SK-N-DZ (cell line): ENCODE measurements around the gene TNFRSF14.
A peak's percentile ranks its signal among the peaks of the same experiment; 100 is the strongest.
"Not testable (repeated sequence)": the region's sequence is repeated elsewhere in the genome, so short reads cannot be mapped to it uniquely, and the experiment has no call there.

Experiments used
- DNase-seq: peaks from one replicate; pipeline ENCODE4 v3.0.0-alpha.2; 2015; ENCODE audit warnings: low spot score

Gene TNFRSF14

GRCh38 chr1:2538376-2538775 lies 17.8 kb upstream of the TNFRSF14 start:
- no peak for DNase-seq

DNA sequence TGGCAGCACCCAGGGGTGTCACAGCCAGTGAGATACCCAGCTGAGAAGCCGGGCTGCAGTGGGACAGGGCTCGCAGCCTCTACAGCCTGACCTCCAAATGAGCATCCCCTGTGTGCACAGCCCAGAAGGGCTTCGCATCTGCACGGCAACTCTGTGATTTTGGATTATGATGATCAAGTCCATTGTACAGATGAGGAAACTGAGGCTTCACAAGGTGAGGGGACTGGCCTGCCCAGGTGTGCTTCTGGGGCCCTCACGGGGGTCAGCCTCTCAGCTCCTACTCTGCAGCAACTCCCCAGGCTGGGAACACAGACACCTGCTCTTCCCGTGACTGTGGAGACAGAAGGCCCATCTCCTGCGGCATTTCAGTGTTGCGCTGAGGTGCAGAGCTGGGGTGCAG lies 17.3 kb upstream of the TNFRSF14 start:
- no peak for DNase-seq

GRCh38 chr1:2539312-2539907 lies 16.8 kb upstream of the TNFRSF14 start:
- DNase-seq, result no peak

DNA sequence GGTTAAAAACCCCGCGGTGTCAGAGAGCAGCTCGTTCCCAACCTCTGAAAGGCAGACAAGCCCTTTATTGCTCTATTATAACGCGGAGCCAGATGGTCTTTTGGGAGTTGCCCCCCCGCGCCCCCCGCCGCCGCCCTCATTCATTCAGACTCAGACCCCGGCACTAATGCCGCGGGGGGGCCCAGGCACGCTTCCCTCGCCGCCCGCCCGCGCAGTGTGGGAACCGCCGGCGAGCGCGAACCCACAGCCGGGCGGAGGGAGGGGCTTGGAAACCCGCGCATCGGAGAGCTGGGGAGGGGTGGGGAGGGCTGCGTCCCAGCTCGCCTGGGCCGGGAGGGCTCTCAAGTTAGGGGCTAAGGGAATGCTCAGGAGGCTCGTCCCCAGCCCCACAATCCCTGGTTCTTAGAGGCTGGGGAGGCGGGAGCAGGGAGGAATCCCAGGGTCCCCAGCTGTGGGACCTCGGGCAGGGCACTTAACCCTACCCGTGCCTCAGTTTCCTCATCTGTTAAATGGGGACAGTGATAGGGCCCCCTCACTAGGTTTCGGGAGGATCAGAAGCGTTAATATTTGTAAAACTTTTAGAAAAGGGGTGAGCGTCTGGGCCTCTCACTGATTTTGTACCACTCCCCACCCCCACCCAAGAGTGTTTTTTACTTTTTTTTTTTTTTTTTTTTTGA lies 15.2 kb upstream of the TNFRSF14 start:
- DNase-seq, result no peak

GRCh38 chr1:2541619-2542245 lies 14.4 kb upstream of the TNFRSF14 start:
- DNase-seq, result no peak

DNA sequence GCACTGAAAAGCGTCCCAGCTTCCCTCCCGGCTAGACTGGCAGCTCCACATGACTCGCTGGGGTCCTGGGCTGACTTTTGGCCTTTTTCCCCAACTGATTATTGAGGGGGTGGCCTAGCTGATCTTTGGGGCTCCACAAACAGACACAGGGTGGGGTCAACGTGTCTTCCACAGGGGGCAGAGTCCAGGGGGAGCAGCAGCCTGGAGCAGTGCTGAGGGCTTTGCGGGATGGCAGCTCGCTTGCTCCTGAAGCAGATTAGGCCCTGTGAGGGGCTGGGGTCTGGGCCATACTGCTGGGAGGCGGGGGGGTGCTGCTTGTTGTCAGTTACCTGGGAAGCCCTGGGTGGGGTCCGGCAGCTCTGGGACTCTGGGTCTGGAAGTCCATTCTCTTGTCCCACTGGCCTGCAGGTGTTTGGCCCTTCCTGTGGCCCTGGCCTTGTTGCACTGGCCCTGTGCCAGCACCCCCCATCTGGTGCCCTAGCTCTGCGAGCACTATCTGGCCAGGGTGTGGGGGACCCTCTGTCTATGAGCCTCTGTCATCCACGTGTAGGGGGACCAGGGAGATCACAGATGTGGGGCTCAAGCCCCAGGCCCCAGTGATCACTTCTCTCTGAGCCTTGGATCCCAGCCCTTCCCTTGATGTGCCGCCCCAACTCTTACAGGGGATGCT lies 13.8 kb upstream of the TNFRSF14 start:
- DNase-seq, result no peak

DNA sequence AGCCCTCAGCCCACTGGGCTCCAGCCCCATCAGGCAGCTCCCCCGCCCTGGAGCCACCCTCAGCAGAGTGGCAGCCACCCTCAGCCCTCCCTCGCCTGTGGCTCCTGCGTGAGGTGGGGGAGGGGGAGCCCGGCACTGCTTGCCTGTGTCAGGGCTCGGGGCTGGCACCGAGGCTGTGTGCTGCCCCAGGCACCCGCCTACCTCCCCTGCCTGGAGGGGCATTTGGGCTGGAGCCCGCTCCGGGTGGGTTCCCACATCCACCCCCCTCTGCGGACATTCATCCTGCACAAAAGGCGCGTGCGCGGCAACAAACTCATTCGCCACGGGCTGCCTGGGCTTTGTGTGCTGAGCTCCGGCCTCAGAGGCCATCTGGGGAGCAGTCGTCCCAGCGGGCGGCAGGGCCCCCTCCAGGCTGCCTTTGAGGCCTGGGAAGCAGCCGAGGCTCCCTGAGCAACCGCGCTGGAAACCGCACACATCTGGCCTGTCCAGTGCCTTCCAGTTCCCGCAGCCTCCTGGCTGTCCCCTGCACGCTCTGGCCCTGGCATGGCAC lies 12.6 kb upstream of the TNFRSF14 start:
- DNase-seq, result peak; percentile 63

DNA sequence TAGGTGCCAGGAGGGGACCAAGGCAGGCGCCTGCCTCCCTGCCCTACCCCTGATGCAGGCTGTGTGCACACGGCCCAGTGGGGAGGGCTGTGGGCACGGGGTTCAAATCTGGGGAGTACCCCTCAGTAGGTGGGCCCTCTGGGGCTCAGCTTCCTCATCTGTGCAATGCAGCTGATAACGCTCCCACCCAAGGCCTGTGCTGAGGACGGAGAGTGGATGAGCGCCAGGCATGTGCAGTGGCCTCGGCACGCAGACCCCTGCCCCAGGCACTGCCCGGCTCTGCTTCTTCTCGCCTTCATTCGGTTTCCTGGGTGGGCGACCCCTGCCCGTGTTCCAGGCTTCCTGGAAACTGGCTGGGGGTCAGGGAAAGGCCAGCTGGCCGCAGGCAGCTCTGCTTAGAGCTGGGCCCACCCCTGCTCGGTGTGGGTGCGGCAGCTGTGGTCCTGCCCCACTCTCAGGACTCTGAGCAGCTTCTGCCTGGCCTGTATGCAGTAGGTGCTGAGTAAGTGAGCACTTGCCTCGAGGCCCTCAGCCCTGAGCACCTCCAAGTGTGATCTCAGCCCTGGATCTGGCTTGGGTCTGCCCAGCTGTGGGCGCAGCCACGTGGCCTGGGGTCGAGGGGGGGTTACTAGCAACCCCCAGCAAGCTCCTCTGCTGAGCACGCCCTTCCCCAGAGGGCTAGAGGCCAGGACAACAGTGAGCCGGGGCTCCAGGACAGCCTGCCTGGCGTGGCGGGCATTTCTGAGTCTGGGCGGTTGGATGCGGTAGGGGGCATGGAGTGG lies 11.9 kb upstream of the TNFRSF14 start:
- DNase-seq, result no peak

- DNase-seq, result no peak
Observed at GRCh38 chr1:2544875-2545640, 11.1 kb upstream of the TNFRSF14 start.

- DNase-seq, result peak; percentile 88
Observed at GRCh38 chr1:2545754-2546514, 10.2 kb upstream of the TNFRSF14 start.

DNA sequence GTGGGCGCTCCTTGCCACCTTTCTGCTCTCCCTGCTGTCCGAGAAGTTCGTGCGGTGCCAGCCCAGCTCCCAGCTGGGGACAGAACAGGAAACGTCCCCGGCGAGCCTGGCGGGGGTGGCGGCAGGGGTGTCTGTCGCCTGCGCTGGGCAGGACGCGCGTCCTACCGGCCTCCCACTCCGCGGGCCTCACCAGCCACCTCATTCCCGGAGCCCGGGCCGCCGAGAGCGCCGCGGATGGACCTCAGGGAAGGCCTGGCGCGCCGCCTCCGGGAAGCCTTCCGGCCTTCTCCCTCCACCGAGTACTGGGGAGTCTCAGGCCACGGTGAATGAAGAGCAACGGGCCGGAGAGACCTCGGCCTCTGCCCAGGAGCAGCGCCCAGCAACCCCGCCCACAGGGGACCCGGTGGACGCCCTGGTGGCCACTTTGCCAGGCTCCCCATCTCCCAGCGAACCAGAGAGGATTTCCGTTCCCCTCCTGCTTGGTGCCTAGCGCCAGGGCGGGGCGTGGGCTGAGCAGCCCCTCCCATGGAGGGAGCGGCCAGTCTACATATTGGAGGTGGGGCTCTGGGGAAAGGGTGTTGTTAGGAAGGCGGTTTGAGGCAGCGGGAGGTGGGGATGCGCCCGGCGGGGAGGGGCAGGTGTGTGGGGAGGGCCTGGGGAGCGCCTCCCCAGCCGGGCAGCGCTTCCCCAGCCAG lies 9.5 kb upstream of the TNFRSF14 start:
- DNase-seq, result peak; percentile 45

GRCh38 chr1:2547210-2548067 lies 8.7 kb upstream of the TNFRSF14 start:
- DNase-seq, result no peak

GRCh38 chr1:2548068-2548589 lies 8.0 kb upstream of the TNFRSF14 start:
- peak; percentile 62 for DNase-seq

- DNase-seq, result not testable (repeated sequence)
Observed at GRCh38 chr1:2549367-2550029, 6.7 kb upstream of the TNFRSF14 start.

- not testable (repeated sequence) for DNase-seq
Observed at GRCh38 chr1:2550309-2550861, 5.8 kb upstream of the TNFRSF14 start.

DNA sequence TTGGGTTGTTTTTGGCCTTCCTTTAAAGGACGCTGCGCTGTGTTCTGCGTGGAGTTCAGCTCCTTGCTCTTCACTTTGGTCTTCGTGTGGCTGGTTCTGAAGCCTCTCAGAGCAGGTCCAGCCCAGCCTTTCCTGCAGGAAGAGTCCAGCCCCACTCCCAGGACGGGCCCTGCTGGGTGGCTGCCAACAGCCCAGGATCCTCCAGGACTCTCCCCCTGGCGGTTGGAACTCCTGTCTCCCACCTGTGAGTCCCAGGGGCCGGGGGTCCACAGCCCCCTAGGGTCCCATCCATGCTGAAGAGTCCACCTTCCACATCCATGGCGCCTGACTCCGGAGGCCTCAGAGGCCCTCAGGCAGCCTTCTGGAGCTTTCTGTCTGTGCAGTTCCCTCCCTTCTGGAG lies 4.6 kb upstream of the TNFRSF14 start:
- DNase-seq, result not testable (repeated sequence)

DNA sequence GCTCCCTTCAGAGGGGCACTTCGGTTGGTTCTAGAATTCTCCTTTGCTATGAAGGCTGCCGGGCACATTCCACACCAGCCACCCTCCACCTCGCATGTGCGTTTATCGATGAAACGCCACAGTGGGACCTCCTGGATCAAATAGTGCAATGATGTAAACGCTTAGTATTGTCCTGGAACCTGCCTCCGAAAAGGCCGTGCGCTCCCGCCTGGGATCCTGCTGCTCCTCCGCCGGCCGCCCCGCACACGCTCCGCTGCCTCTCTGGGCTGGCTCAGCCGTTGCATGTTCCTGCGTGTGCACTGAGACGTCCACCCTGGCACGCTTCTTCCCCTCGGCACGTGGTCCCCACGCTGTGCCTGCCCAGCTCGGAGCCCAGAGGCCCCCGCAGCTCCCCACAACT lies 4.0 kb upstream of the TNFRSF14 start:
- no peak for DNase-seq
